ENCODE data around the gene SKA3.
"Not testable (repeated sequence)": the region's sequence is repeated elsewhere in the genome, so short reads cannot be mapped to it uniquely, and the experiment has no call there.

SKA3 gene

DNA sequence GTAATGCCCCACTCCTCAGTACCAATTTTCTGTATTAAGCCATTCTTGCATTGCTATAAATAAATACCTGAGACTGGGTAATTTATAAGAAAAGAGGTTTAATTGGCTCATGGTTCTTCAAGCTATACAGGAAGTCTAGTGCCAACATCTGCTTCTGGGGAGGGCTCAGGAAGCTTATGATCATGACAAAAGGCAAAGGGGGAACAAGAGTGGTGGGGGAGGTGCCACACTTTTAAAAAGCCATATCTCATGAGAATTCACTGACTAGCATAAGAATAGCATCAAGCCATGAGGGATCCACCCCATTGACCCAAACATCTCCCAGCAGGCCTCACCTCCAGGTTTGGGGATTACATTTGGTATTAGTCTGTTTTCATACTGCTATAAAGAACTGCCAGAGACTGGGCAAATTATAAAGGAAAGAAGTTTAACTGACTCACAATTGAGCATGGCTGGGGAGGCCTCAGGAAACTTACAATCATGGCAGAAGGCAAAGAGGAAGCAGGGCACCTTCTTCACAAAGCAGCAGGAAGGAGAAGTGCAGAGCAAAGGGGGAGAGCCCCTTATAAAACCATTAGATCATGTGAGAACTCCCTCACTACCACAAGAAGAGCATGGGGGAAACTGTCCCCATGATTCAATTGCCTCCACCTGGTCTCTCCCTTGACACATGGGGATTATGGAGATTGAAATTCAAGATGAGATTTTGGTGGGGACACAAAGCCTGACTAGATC is 25.3 kb upstream of the SKA3 start:
- POLR2A ChIA-PET: interaction anchor here (0.6 kb wide), 1 partner anchor 347 kb away, joined by 4 read pairs; no protein-coding TSS in a partner anchor
- H3K4me1 ChIP-seq (ENCODE audit: control insufficient read depth, insufficient read depth, low read length); H3K36me3 ChIP-seq (ENCODE audit: control insufficient read depth in 2 of 2, insufficient read depth in 1 of 2, low read length in 2 of 2); H3K27ac ChIP-seq (ENCODE audit: extremely low read depth, low read depth, low read length); H3K4me3 ChIP-seq (ENCODE audit: low read depth, low read length); H3K9me3 ChIP-seq (ENCODE audit: control insufficient read depth, insufficient read depth, low read depth, low read length); CTCF ChIA-PET: not testable (repeated sequence)

DNA sequence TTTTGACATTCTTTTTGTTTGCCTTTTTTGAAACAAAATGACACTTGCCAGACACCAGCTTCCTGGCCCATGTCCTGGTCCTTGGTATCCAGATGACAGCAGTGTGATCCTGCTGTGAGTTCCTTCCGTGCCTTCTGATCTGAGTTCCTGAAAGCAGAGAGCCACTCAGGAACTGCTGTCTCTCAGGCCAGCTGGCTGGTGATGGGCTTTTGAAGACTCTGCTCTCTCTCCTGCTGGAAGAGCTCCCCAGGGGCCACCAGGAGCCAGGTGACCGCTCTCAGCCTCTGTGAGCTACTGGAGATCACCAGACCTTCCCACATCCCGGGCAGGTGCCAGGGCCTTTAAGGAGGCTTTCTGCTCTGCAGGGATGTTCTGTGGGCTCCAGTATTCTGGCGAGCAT is 22.0 kb upstream of the SKA3 start:
- POLR2A ChIA-PET: not testable (repeated sequence)

DNA sequence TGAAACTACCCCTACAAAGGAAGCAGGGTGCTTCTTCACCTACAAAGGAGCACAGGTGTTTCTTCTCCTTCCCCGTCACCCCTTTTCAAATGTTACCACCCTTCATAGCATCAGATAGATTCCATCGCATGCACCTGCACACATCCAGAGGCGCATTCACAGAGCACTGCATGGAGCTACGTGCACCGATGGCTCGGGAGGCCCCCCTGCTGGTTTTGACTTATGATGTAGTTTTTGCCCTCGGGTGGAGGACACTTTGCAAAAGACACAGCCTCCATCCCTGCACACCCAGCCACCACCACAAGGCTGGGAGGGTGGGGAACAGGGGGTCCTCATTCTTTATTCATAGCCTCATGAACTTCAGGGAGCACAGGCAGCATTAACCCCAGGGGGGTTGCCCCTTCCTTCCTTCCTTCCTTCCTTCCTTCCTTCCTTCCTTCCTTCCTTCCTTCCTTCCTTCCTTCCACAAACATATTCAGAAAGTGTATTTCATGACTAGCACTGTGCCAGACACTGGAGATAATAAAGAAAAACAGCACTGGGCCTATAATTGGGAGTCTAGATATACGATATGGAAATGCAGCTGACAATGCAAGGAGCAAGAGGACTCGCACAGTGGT is 21.4 kb upstream of the SKA3 start:
- H3K4me3 ChIP-seq (ENCODE audit: low read depth, low read length); H3K27ac ChIP-seq (ENCODE audit: extremely low read depth, low read depth, low read length); H3K9me3 ChIP-seq (ENCODE audit: control insufficient read depth, insufficient read depth, low read depth, low read length); H3K36me3 ChIP-seq (ENCODE audit: control insufficient read depth in 2 of 2, insufficient read depth in 1 of 2, low read length in 2 of 2); H3K4me1 ChIP-seq (ENCODE audit: control insufficient read depth, insufficient read depth, low read length); POLR2A ChIA-PET: not testable (repeated sequence)
- CTCF ChIA-PET: interaction anchor here (0.6 kb wide), 1 partner anchor 228 kb away, joined by 5 read pairs; no protein-coding TSS in a partner anchor

More for the DNA sequence above, 22.0 kb upstream of the SKA3 start:
- not testable (repeated sequence) for H3K9me3 ChIP-seq (ENCODE audit: control insufficient read depth, insufficient read depth, low read depth, low read length); H3K36me3 ChIP-seq (ENCODE audit: control insufficient read depth in 2 of 2, insufficient read depth in 1 of 2, low read length in 2 of 2); H3K4me1 ChIP-seq (ENCODE audit: control insufficient read depth, insufficient read depth, low read length); H3K4me3 ChIP-seq (ENCODE audit: low read depth, low read length); H3K27ac ChIP-seq (ENCODE audit: extremely low read depth, low read depth, low read length)
- CTCF ChIA-PET: interaction anchor here (0.6 kb wide), 1 partner anchor 229 kb away, joined by 5 read pairs; no protein-coding TSS in a partner anchor

GRCh38 chr13:21194756-21195155 is 18.4 kb upstream of the SKA3 start:
- H3K36me3 ChIP-seq (ENCODE audit: control insufficient read depth in 2 of 2, insufficient read depth in 1 of 2, low read length in 2 of 2); CTCF ChIA-PET; H3K4me3 ChIP-seq (ENCODE audit: low read depth, low read length); H3K27ac ChIP-seq (ENCODE audit: extremely low read depth, low read depth, low read length); H3K9me3 ChIP-seq (ENCODE audit: control insufficient read depth, insufficient read depth, low read depth, low read length); H3K4me1 ChIP-seq (ENCODE audit: control insufficient read depth, insufficient read depth, low read length); POLR2A ChIA-PET: not testable (repeated sequence)

GRCh38 chr13:21186410-21186809 is 10.1 kb upstream of the SKA3 start:
- H3K36me3 ChIP-seq (ENCODE audit: control insufficient read depth in 2 of 2, insufficient read depth in 1 of 2, low read length in 2 of 2); POLR2A ChIA-PET; H3K4me3 ChIP-seq (ENCODE audit: low read depth, low read length); H3K27ac ChIP-seq (ENCODE audit: extremely low read depth, low read depth, low read length); CTCF ChIA-PET; H3K4me1 ChIP-seq (ENCODE audit: control insufficient read depth, insufficient read depth, low read length); H3K9me3 ChIP-seq (ENCODE audit: control insufficient read depth, insufficient read depth, low read depth, low read length): not testable (repeated sequence)

DNA sequence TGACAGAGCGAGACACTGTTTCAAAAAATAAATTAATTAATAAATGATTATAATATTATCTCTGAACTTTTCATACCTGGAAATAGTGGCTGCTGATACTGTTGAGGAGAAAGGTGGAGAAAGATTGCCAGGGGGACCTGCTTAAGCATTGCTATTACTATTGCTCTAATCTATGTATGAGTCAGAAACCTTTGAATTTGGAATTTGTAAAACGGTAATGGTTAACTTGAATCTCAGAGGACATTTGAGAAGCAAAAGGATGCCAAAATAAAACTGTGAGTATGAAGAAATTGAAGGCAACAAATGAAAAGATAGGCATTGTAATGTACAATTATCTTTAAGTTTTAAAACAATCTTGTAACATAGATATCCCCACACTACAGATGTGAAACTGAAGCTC is 5.3 kb upstream of the SKA3 start:
- POLR2A ChIA-PET: no interaction called here
- CTCF ChIA-PET: interaction anchor here (0.5 kb wide), 1 partner anchor 86 kb away, joined by 3 read pairs; no protein-coding TSS in a partner anchor
- Histone ChIP-seq H3K27ac (ENCODE audit: extremely low read depth, low read depth, low read length) (no peak overlapping the region), H3K4me1 (ENCODE audit: control insufficient read depth, insufficient read depth, low read length) (no peaks in the 10 kb centered on the region), H3K4me3 (ENCODE audit: low read depth, low read length) (no peak overlapping the region), H3K9me3 (ENCODE audit: control insufficient read depth, insufficient read depth, low read depth, low read length) (no peaks in the 10 kb centered on the region), H3K36me3 (ENCODE audit: control insufficient read depth in 2 of 2, insufficient read depth in 1 of 2, low read length in 2 of 2) (peaks cover 6 to 7% of the 10 kb centered on the region in 2 experiments; a peak in 2 of 3 replicates)
- TF ChIP-seq ZNF114 (tag by site-specific recombination; IDR thresholded peaks at IDR 0.05) (no peak), ZSCAN18 (tag by site-specific recombination; IDR thresholded peaks at IDR 0.05) (no peak), ZNF692 (tag by site-specific recombination; IDR thresholded peaks at IDR 0.05) (no peak), GLIS2 (tag by site-specific recombination; IDR thresholded peaks at IDR 0.05) (no peak), GFI1B (tag by site-specific recombination; IDR thresholded peaks at IDR 0.05) (no peak), HOXA7 (CRISPR knock-in tag; IDR thresholded peaks at IDR 0.05; ENCODE audit: borderline replicate concordance) (no peak), ZNF366 (tag by site-specific recombination; conservative IDR thresholded peaks at IDR 0.05) (no peak), ZBTB7A (tag by site-specific recombination; IDR thresholded peaks at IDR 0.05; ENCODE audit: low read depth) (no peak), SALL2 (tag by site-specific recombination; IDR thresholded peaks at IDR 0.05; ENCODE audit: borderline replicate concordance) (no peak), BCL11B (tag by site-specific recombination; IDR thresholded peaks at IDR 0.05; ENCODE audit: low read depth) (no peak), TRIM28 (IDR thresholded peaks at IDR 0.05; ENCODE audit: borderline replicate concordance, low read length) (no peak), ZBTB1 (tag by site-specific recombination; IDR thresholded peaks at IDR 0.05) (no peak), KLF1 (tag by site-specific recombination; IDR thresholded peaks at IDR 0.05) (no peak), GLI4 (tag by site-specific recombination; IDR thresholded peaks at IDR 0.05) (no peak), KLF8 (tag by site-specific recombination; IDR thresholded peaks at IDR 0.05) (no peak)
- TF ChIP-seq, protein P1, sequence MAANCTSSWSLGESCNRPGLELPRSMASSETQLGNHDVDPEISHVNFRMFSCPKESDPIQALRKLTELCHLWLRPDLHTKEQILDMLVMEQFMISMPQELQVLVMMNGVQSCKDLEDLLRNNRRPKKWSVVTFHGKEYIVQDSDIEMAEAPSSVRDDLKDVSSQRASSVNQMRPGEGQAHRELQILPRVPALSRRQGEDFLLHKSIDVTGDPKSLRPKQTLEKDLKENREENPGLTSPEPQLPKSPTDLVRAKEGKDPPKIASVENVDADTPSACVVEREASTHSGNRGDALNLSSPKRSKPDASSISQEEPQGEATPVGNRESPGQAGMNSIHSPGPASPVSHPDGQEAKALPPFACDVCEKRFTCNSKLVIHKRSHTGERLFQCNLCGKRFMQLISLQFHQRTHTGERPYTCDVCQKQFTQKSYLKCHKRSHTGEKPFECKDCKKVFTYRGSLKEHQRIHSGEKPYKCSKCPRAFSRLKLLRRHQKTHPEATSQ (tag by site-specific recombination; IDR thresholded peaks at IDR 0.05): no peak
